ENCODE results near the gene EVC.

- TF ChIP-seq, protein P1, sequence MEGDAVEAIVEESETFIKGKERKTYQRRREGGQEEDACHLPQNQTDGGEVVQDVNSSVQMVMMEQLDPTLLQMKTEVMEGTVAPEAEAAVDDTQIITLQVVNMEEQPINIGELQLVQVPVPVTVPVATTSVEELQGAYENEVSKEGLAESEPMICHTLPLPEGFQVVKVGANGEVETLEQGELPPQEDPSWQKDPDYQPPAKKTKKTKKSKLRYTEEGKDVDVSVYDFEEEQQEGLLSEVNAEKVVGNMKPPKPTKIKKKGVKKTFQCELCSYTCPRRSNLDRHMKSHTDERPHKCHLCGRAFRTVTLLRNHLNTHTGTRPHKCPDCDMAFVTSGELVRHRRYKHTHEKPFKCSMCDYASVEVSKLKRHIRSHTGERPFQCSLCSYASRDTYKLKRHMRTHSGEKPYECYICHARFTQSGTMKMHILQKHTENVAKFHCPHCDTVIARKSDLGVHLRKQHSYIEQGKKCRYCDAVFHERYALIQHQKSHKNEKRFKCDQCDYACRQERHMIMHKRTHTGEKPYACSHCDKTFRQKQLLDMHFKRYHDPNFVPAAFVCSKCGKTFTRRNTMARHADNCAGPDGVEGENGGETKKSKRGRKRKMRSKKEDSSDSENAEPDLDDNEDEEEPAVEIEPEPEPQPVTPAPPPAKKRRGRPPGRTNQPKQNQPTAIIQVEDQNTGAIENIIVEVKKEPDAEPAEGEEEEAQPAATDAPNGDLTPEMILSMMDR (IDR thresholded peaks at IDR 0.05) = no peak
- no peak for TF ChIP-seq POLR2A (IDR thresholded peaks at IDR 0.05)
These were observed 76.3 kb downstream of the EVC start for GRCh38 chr4:5787311-5787710.

Data from lower leg skin (tissue), 3 donors.